T-helper 22 cell (primary cell): ENCODE results near the gene PMIS2.
A peak's percentile ranks its signal among the peaks of the same experiment; 100 is the strongest.
"Not testable (repeated sequence)": the region's sequence is repeated elsewhere in the genome, so short reads cannot be mapped to it uniquely, and the experiment has no call there.

Experiments used
- DNase-seq: peaks from one replicate; pipeline ENCODE4 v3.0.0-alpha.2; 2020; ENCODE audit warnings: low read depth

Gene PMIS2

GRCh38 chr19:35595026-35595425 lies 9.1 kb downstream of the PMIS2 start:
- not testable (repeated sequence) for DNase-seq

- no peak for DNase-seq
Measured at GRCh38 chr19:35595928-35596327, 10.0 kb downstream of the PMIS2 start.

GRCh38 chr19:35596366-35596999 lies 10.5 kb downstream of the PMIS2 start:
- no peak for DNase-seq

- DNase-seq: no peak
Measured at GRCh38 chr19:35601971-35602370, 16.0 kb downstream of the PMIS2 start.

- DNase-seq: not testable (repeated sequence)
Measured at GRCh38 chr19:35604436-35604835, 18.5 kb downstream of the PMIS2 start.

GRCh38 chr19:35607170-35607569 lies 21.2 kb downstream of the PMIS2 start:
- DNase-seq: not testable (repeated sequence)

GRCh38 chr19:35607661-35608060 lies 21.7 kb downstream of the PMIS2 start:
- DNase-seq: no peak

GRCh38 chr19:35608251-35608650 lies 22.3 kb downstream of the PMIS2 start:
- DNase-seq: no peak

GRCh38 chr19:35609851-35610353 lies 23.9 kb downstream of the PMIS2 start:
- no peak for DNase-seq

- DNase-seq: no peak
Measured at GRCh38 chr19:35612224-35612558, 26.2 kb downstream of the PMIS2 start.

GRCh38 chr19:35612559-35613321 lies 26.8 kb downstream of the PMIS2 start, which contains the start of gene HAUS5:
HAUS5 (plus strand) TSS chr19:35612735; CDS start chr19:35612795, 60 bp downstream.
- DNase-seq: peak; percentile 89

- DNase-seq: no peak
Measured at GRCh38 chr19:35613574-35613973, 27.6 kb downstream of the PMIS2 start.

- no peak for DNase-seq
Measured at GRCh38 chr19:35615036-35615435, 29.1 kb downstream of the PMIS2 start.

- DNase-seq: no peak
Measured at GRCh38 chr19:35618857-35619256, 32.9 kb downstream of the PMIS2 start.

- no peak for DNase-seq
Measured at GRCh38 chr19:35619290-35619923, 33.4 kb downstream of the PMIS2 start.

- no peak for DNase-seq
Measured at GRCh38 chr19:35620001-35620400, 34.0 kb downstream of the PMIS2 start.

GRCh38 chr19:35621708-35622107 lies 35.7 kb downstream of the PMIS2 start:
- no peak for DNase-seq

GRCh38 chr19:35622750-35623149 lies 36.8 kb downstream of the PMIS2 start:
- DNase-seq: no peak

- DNase-seq: no peak
Measured at GRCh38 chr19:35623327-35624010, 37.5 kb downstream of the PMIS2 start.

GRCh38 chr19:35628264-35628564 lies 42.2 kb downstream of the PMIS2 start:
- no peak for DNase-seq

GRCh38 chr19:35628565-35629331 lies 42.8 kb downstream of the PMIS2 start, which contains the start of gene RBM42:
RBM42 (plus strand) TSS chr19:35629036; CDS start chr19:35629154, 118 bp downstream.
- DNase-seq: peak; percentile 93

GRCh38 chr19:35629332-35629633 lies 43.3 kb downstream of the PMIS2 start:
- DNase-seq: no peak
